Karpas-422 (cell line): Measurements from ENCODE around the gene DIABLO. TPM values are rescaled to one million over a fixed set of nuclear protein-coding genes. Genes with fewer than 3 reads are reported as not detected.

Source experiments
- DNase-seq: peaks from one replicate; pipeline ENCODE4 v3.0.0-alpha.2; 2015
- H2AFZ ChIP-seq: fragments of 200-600 bp; sonication (generic); 2 replicates; pipeline ENCODE4 v1.6.1; 2014; ENCODE audit warnings: antibody characterized with exemption, low read length, mixed read lengths
- H3K27ac ChIP-seq: fragments of 200-600 bp; sonication (generic); 2 replicates; pipeline ENCODE4 v1.5.1; 2014; ENCODE audit warnings: mild to moderate bottlenecking, low read length, moderate library complexity
- H3K27me3 ChIP-seq: fragments of 200-600 bp; sonication (generic); 2 replicates; pipeline ENCODE4 v1.6.1; 2014; ENCODE audit warnings: low read length, mixed read lengths
- H3K36me3 ChIP-seq: fragments of 200-600 bp; sonication (generic); 2 replicates; pipeline ENCODE4 v1.6.1; 2014; ENCODE audit warnings: low read length, mixed read lengths; ENCODE audit not compliant: insufficient read depth
- H3K4me1 ChIP-seq: fragments of 200-600 bp; sonication (generic); 2 replicates; pipeline ENCODE4 v1.6.1; 2014; ENCODE audit warnings: mild to moderate bottlenecking, low read length, mixed read lengths
- H3K4me2 ChIP-seq: fragments of 200-600 bp; sonication (generic); 2 replicates; pipeline ENCODE4 v1.6.1; 2014; ENCODE audit warnings: low read length, low read depth, mild to moderate bottlenecking; ENCODE audit not compliant: poor library complexity, severe bottlenecking
- H3K4me3 ChIP-seq: fragments of 200-600 bp; sonication (generic); 2 replicates; pipeline ENCODE4 v1.5.1; 2014; ENCODE audit warnings: mild to moderate bottlenecking, antibody characterized with exemption, low read length, mixed read lengths
- H3K79me2 ChIP-seq: fragments of 200-600 bp; sonication (generic); 2 replicates; pipeline ENCODE4 v1.6.1; 2014; ENCODE audit warnings: mild to moderate bottlenecking, low read length, mixed read lengths
- H3K9ac ChIP-seq: fragments of 200-600 bp; sonication (generic); 2 replicates; pipeline ENCODE4 v1.6.0; 2014; ENCODE audit warnings: low read length
- H3K9me2 ChIP-seq: fragments of 200-600 bp; sonication (generic), shearing (Covaris generic); replicated peaks from 2 replicates; pipeline ENCODE4 v1.6.0; 2014; ENCODE audit warnings: mild to moderate bottlenecking, low read length, moderate library complexity; ENCODE audit not compliant: insufficient read depth
- H3K9me3 ChIP-seq: fragments of 300-700, 200-600 bp; sonication (generic); 2 replicates; pipeline ENCODE4 v1.6.1; 2014; ENCODE audit warnings: low read length, mixed read lengths
- H4K20me1 ChIP-seq: fragments of 200-600 bp; sonication (generic); 2 replicates; pipeline ENCODE4 v1.6.1; 2014; ENCODE audit warnings: mild to moderate bottlenecking, antibody characterized with exemption, low read length, low read depth; ENCODE audit not compliant: insufficient read depth
- total RNA-seq: library from RNA; depleted of rRNA; stranded (reverse); fragments of >200 nt; shearing (Covaris generic); gene quantifications from 2 replicates; pipeline ENCODE4 v1.2.3, GENCODE V29; 2014; ENCODE audit warnings: low replicate concordance

Gene DIABLO
- total RNA-seq, 1 experiment from 2014 or later = 45.8 TPM

DNA sequence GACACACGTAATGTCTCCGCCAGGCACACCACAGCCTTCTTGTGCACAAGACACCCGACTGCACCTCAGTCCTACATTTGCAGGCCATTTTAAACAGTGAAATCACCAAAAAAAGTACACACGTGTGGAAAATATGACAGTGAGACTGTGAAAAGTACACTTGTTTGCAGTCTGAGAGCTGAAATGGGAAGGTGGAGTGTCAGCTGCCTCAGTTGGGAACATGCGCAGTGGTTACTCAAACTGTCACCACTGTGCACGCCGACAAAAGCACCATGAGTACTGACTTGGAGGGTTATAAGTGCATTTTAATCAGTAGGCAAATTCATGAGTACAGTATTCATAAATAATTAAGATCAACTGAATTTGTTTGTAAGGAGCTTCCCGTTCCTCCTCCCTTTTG lies 24.7 kb upstream of the DIABLO start:
- Histone ChIP-seq H3K79me2 (peaks cover 5% of the 10 kb centered on the region; the same call in 1 of the 2 replicates), H3K27ac (no peak overlapping the region), H3K36me3 (peaks cover 4% of the 10 kb centered on the region; the same call in 1 of the 2 replicates), H3K4me3 (no peak overlapping the region), H3K4me2 (no peak overlapping the region), H3K4me1 (no peaks in the 10 kb centered on the region), H3K9ac (no peak overlapping the region), H3K27me3 (no peaks in the 10 kb centered on the region), H3K9me3 (no peaks in the 10 kb centered on the region), H3K9me2 (no peaks in the 10 kb centered on the region), H4K20me1 (no peaks in the 10 kb centered on the region), H2AFZ (no peak overlapping the region)
- DNase-seq = no peak

GRCh38 chr12:122250047-122250446 lies 24.2 kb upstream of the DIABLO start:
- H3K9ac ChIP-seq = no peak overlapping the region
- H3K79me2 ChIP-seq = peaks cover 5% of the 10 kb centered on the region; the same call in 1 of the 2 replicates
- no peaks in the 10 kb centered on the region for H3K9me3 ChIP-seq
- H4K20me1 ChIP-seq = no peaks in the 10 kb centered on the region
- H3K36me3 ChIP-seq = peaks cover 4% of the 10 kb centered on the region; the same call in 1 of the 2 replicates
- H3K27ac ChIP-seq = no peak overlapping the region
- H3K27me3 ChIP-seq = no peaks in the 10 kb centered on the region
- H3K4me3 ChIP-seq = no peak overlapping the region
- H2AFZ ChIP-seq = no peak overlapping the region
- no peaks in the 10 kb centered on the region for H3K4me1 ChIP-seq
- H3K9me2 ChIP-seq = no peaks in the 10 kb centered on the region
- no peak overlapping the region for H3K4me2 ChIP-seq
- DNase-seq = no peak

DNA sequence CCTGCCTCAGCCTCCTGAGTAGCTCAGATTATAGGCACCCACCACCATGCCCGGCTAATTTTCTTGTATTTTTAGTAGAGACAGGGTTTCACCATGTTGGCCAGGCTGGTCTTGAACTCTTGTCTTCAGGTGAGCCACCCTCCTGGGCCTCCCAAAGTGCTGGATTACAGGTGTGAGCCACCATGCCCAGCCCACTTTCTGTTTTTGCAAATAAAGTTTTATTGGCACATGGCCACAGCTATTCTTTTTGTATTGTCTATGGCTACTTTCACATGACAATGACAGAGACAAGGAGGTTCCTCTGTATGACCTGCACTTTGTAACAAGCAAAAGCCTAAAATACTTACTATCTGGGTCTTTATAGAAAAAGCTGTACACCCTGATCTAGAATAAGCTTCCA lies 19.7 kb upstream of the DIABLO start:
- Histone ChIP-seq H3K36me3 (peaks cover 4% of the 10 kb centered on the region; the same call in 1 of the 2 replicates), H3K27me3 (no peaks in the 10 kb centered on the region), H2AFZ (no peak overlapping the region), H3K9me2 (no peaks in the 10 kb centered on the region), H3K4me2 (no peak overlapping the region), H3K79me2 (no peaks in the 10 kb centered on the region; the same call in 1 of the 2 replicates), H3K9ac (no peak overlapping the region), H3K9me3 (no peaks in the 10 kb centered on the region), H3K4me3 (no peak overlapping the region), H4K20me1 (no peaks in the 10 kb centered on the region), H3K27ac (no peak overlapping the region), H3K4me1 (no peaks in the 10 kb centered on the region)
- no peak for DNase-seq

DNA sequence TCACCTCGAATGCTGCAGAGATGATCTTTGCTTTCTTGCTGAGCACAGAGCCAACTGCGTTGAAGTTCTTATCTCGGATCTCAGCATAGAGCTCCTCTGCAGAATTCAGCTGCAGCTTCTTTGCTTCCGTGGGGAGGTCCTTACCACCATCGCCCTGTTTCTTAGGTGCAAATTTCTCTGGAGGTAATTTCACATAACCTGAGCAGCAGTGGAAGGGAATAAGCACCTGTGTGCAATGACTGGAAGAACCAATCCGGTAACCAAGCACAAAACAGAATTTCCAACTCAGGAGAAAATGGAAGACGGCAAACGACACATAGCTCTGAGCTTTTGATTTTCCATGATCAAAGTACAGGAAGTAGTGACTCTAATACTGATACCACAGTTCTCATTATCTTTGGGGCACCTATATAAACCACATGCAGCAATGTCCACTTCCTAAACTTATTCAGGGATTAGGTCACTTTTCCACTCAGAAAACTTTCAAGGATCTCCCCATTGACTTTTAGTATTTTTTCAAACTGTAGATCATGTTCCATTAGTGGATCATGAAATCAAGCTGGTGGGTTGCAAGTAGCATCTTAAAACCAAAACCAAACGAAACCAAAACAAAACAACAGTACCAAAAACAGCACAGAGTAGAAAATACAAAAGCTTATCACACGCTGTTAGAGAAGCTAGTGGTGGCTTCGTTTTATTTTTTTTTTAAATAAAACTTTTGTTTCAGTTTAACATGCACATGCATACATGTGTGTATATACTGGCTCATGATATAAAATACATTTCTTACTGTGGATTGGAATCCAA lies 18.9 kb upstream of the DIABLO start:
- Histone ChIP-seq H3K36me3 (peaks cover 4% of the 10 kb centered on the region; the same call in 1 of the 2 replicates), H3K9ac (no peak overlapping the region), H4K20me1 (no peaks in the 10 kb centered on the region), H3K9me3 (no peaks in the 10 kb centered on the region), H3K79me2 (no peaks in the 10 kb centered on the region; the same call in 1 of the 2 replicates), H3K27ac (no peak overlapping the region), H3K4me2 (no peak overlapping the region), H3K27me3 (no peaks in the 10 kb centered on the region), H3K4me3 (no peak overlapping the region), H2AFZ (no peak overlapping the region), H3K9me2 (no peaks in the 10 kb centered on the region), H3K4me1 (no peaks in the 10 kb centered on the region)
- no peak for DNase-seq

GRCh38 chr12:122243965-122244364 lies 18.1 kb upstream of the DIABLO start:
- H3K27ac ChIP-seq = no peak overlapping the region
- H4K20me1 ChIP-seq = no peaks in the 10 kb centered on the region
- no peak for DNase-seq
- H3K9me3 ChIP-seq = no peaks in the 10 kb centered on the region
- H2AFZ ChIP-seq = no peak overlapping the region
- no peaks in the 10 kb centered on the region; the same call in 1 of the 2 replicates for H3K79me2 ChIP-seq
- H3K27me3 ChIP-seq = no peaks in the 10 kb centered on the region
- H3K4me3 ChIP-seq = no peak overlapping the region
- H3K4me1 ChIP-seq = no peaks in the 10 kb centered on the region
- H3K4me2 ChIP-seq = no peak overlapping the region
- no peak overlapping the region for H3K9ac ChIP-seq
- H3K36me3 ChIP-seq = no peaks in the 10 kb centered on the region; the same call in 1 of the 2 replicates
- H3K9me2 ChIP-seq = no peaks in the 10 kb centered on the region

DNA sequence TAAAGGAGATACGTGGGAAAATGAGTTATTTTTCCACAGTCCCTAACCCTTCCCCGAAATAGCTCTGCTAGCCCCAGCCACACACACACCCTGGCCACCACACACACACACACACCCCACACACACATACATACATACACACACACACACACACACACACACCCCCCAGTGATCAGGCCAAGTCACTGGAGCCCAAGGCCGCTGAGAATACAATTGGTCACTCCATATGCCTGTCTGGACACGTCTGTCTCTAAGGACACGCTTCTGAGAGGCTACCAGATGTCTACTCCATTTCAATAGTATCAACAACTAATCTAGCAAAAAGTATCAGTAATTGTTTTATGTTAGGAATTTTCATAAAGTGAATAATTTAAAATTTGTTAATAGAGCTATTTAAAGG lies 13.0 kb upstream of the DIABLO start:
- Histone ChIP-seq H3K9me2 (no peaks in the 10 kb centered on the region), H3K9ac (no peak overlapping the region), H3K79me2 (no peaks in the 10 kb centered on the region), H2AFZ (no peak overlapping the region), H3K9me3 (no peaks in the 10 kb centered on the region), H4K20me1 (no peaks in the 10 kb centered on the region), H3K4me3 (no peak overlapping the region), H3K27me3 (no peaks in the 10 kb centered on the region), H3K36me3 (no peaks in the 10 kb centered on the region; the same call in 1 of the 2 replicates), H3K27ac (no peak overlapping the region), H3K4me2 (no peak overlapping the region), H3K4me1 (no peaks in the 10 kb centered on the region)
- no peak for DNase-seq

DNA sequence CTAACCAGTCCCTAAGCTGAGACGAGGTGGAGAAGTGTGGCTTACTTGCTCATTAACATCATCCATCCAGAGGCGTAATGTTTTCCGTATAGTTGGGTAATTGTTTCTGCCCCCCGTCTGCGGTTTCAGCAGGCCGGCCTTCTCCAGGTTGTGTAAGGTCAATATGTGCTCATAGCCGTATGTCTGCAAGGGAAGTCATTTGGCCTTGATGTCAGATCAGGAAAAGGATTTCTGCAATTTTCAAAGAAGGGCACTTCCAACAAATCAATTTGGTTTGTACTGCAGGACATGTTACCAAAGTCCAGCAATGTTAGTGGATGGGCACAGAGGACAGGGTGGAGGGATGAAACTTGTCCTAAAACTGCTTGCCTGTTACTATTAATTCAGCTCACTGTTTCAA lies 9.9 kb upstream of the DIABLO start:
- peaks cover 5% of the 10 kb centered on the region; the same call in 1 of the 2 replicates for H3K36me3 ChIP-seq
- H3K9me3 ChIP-seq = no peaks in the 10 kb centered on the region
- no peaks in the 10 kb centered on the region for H3K4me1 ChIP-seq
- no peak overlapping the region for H2AFZ ChIP-seq
- H3K9ac ChIP-seq = no peak overlapping the region
- H3K4me2 ChIP-seq = no peak overlapping the region
- no peaks in the 10 kb centered on the region for H3K79me2 ChIP-seq
- DNase-seq = no peak
- H3K4me3 ChIP-seq = no peak overlapping the region
- no peaks in the 10 kb centered on the region for H3K27me3 ChIP-seq
- no peaks in the 10 kb centered on the region for H3K9me2 ChIP-seq
- no peaks in the 10 kb centered on the region for H4K20me1 ChIP-seq
- H3K27ac ChIP-seq = no peak overlapping the region

DNA sequence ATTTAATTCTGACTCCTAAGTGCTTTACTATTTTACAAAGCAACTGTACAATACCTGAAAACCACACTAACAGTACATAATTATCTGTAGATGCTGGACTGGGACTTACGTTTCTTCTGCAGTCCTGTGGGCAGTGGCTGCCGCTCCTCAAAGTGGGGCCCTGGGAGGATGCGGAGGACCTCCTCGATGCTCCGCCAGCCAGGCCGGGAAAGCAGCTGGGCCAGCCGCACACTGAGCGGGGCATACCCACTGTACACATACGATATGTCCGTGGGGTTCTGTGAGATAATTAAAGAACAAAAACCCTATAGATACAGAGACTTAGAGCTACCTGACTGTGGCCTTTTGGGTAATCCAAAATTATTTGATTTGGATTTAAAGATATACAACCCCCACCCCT lies 6.8 kb upstream of the DIABLO start:
- no peak for DNase-seq
- no peaks in the 10 kb centered on the region for H3K27me3 ChIP-seq
- no peak overlapping the region for H3K4me2 ChIP-seq
- H3K27ac ChIP-seq = no peak overlapping the region
- H3K4me3 ChIP-seq = no peak overlapping the region
- no peaks in the 10 kb centered on the region for H3K79me2 ChIP-seq
- H3K9me3 ChIP-seq = no peaks in the 10 kb centered on the region
- no peaks in the 10 kb centered on the region for H3K9me2 ChIP-seq
- no peaks in the 10 kb centered on the region for H3K4me1 ChIP-seq
- no peak overlapping the region for H3K9ac ChIP-seq
- H3K36me3 ChIP-seq = peaks cover 5% of the 10 kb centered on the region; the same call in 1 of the 2 replicates
- H2AFZ ChIP-seq = no peak overlapping the region
- no peaks in the 10 kb centered on the region for H4K20me1 ChIP-seq
